GM19395 (cell line): Measurements from ENCODE around the gene RERE.

Source experiments
- ATAC-seq: cut with Tn5 transposase; IDR thresholded peaks from one replicate; pipeline ENCODE4 v1.9.1; 2021; ENCODE audit warnings: mild to moderate bottlenecking, moderate library complexity; ENCODE audit not compliant: unreplicated experiment

Gene RERE

DNA sequence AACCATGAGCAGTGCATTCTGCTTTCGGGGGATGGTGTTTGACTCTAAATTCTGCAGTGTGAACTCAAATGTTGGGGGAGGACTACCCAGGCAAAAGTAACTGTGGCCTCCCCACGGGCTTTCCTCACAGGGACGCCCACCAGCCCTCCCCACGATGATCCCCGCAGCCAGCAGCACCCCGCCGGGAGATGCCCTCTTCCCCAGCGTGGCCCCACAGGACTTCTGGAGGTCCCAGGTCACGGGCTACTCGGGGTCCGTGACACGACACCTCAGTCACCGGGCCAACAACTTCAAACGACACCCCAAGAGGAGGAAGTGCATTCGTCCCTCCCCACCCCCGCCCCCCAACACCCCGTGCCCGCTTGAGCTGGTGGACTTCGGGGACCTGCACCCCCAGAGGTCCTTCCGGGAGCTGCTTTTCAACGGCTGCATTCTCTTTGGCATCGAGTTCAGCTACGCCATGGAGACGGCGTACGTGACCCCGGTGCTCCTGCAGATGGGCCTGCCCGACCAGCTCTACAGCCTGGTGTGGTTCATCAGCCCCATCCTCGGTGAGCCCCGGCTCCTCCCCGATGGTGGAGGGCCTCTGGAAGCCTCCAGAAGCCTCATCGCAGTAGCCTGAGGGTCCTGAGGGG lies 493.1 kb downstream of the RERE start:
- no peak for ATAC-seq

DNA sequence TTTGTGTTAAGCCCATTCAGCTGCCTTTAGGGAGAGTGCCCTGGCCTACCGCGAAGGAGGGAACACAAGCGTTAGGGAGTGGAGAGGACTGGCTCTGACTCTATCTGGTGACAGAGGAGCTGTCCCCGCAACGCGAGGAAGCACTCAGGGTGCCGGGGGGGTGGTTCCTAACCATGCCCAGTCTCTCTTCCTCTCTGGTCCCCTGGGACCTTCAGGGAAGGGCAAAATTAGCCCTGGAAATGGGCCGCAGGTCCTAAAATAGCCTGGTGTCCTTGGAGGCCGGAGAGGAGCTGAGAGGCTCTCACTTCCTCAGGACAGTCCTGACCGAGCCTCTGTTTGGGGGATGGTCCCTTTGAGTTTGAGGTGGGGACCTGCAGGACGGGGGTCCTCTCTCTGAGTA lies 493.7 kb downstream of the RERE start:
- no peak for ATAC-seq

DNA sequence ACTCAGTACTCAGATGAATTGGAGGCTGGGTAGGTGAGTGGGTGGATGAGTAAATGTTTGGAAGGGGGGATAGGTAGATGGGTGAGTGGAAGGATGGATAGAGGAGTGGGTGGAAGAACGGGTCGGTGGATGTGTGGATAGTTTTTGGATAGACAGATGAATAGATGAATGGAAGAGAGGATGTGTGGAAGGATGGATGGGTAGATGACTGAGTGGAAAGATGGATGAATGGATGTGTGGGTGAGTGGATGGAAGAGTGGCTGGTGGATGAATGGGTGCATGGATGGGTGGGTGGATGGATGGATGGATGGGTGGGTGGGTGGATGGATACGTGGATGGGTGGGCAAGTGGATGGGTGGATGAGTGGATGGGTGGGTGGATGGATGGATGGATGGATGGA lies 495.8 kb downstream of the RERE start:
- ATAC-seq, result no peak

DNA sequence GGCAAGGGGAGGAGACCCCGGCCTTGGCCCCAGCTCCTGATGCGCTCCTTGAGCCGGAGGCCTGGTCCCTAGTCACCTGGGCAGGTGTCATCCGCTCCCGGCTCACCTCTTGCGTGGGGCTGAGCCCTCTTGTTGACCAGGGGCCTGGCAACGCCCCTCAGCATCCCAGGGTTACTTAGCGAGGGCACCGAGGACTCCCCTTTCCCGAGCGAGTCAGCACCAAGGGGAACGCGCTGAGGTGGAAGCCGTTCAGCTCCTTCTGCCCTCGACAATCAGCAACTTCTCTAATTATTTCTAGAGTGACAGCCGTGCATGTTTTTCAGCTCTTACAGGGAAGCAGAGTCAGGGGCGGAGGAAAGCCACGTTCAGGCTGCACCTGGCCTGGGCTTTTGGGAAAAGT lies 499.0 kb downstream of the RERE start:
- ATAC-seq, result no peak

DNA sequence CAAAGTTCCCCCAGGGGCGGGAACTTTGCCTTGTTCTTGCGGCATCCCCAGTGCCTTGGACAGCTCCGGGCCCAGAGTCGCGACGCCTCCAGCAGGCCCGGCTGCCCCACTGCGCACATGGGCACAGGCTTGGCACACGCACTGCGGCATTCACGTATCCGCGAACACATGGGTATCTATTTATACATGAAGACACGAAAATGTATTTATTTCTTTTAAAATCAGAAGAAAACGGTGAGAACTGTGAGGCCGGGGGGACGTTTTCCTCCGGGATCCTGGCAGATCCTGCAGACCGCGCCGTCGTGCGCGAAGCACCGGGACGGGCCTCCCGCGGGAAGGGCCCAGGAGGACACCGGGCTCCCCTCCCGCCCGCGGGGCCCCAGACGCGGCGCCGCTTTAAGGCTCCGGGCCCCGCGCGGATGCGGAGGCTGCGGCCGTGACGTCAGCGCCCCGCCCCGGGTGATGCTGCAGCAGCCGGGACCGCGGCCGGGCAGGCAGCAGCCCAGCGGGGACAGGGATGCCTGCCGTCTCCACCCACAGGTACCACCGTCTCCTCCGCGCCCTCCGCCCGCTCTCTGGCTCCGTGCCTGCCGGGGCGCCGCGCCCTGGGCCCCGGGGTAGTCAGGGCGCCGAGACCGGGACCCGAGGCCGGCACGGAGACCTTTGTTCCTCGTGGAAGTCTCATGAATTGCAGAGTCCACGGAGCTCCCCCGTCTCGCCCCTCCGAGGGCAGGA lies 499.6 kb downstream of the RERE start, which contains the start of gene SLC45A1:
Gene SLC45A1 (plus strand): TSS at position 468 of the 735 bp plus-strand sequence. CDS start 6,216 bp downstream, outside the sequence.
- ATAC-seq, result no peak

DNA sequence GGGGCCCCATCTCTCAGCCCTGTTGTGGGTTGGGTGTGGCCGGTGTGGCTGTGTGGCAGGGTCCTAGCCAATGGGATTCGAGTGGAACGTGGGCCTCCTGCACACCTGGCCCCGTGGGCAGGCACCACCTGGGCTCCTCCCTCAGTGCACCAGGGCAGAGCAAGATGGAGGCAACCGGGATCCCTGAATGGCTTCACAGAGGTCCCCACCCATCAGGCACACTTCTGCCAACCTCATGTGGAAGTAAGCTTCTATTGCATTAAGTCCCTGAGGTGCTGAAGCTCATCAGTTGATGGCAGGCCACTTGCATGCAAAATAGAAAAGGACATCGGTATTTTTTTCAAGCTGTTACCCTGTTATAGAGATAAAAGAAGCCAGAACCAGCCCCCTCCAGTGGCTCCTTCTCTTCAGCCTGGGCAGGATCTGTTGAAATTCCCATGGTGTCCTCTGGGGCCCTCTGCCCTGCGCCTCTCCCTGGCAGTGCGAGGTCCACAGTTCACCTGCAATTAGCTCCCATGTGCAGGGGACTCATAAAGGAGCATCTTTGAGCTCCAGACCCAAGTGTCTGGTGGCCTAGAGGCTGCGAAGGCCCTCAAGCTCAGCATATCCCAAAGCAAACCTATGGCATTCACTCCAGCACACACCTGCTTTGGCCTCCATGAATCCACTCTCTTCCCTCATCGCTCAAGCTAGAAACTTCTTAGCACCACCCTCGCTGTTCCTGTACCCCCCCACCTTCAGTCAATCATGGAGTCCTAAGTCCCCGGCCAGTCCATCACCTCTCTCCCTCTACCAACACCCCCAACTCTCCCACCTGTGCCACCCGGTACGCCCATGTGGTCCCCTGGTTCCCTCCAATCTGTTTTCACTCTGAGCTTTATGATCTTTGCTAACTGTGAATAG lies 501.6 kb downstream of the RERE start:
- ATAC-seq, result no peak

DNA sequence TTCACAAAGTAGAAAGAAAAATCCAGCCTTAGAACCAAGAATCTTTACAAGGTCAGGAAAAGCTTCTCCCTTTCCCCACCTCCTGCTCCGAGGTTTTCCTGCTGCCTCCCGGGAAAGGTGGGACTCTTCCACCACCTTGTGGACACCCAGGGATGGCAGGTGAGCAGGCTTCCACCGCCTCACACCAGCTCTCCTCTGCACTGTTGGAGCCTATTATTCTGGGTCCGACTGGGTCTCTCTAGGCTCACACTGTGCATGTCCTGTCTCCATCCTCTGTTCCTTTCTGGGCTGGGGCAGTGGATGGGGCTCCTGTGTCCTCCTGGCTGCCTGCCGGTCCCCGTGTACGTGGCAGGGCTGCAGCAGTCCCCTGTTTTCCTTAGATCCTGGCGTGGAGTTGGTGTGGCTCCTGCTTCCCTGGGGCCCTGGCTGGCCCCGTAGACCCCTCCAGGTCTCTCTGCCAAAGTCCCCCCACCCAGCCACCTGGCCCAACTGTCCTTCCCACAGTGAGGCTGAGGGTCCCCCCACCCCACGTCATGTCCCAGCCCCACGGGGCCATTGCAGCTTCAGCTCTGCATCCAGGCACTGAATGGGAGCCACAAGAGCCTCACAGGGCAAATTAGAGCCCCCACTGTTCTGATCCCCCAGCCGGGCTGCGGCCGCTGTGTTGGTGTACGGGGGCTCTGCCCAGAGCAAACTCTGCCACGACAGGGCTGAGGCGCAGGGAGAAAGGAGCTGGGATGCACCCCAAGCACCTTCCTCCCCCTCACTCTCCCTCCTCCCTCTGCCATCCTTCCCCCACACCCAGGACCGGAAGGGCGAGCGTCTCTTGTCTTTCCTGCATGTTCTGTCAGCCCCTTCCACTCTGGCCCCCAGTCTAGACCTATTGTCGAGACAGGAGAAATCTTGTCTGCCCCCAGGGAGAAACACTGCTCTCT lies 502.8 kb downstream of the RERE start:
- ATAC-seq, result no peak

DNA sequence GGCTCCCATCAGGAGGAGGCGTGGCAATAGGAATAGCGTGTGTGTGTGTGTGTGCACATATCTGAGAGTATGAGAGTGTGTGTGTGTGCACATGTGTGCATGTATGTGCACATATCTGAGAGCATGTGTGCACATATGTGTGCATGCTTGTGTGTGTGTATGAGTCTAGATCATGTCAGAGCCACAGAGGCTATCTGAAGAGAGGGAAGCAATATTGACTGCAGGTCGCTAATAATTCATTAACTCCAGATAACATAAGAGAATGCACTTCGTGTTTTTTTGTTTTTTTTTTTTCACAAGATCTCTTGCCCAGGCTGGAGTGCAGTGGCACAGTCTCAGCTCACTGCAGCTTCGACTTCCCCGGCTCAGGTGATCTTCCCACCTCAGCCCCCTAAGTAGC lies 504.2 kb downstream of the RERE start:
- ATAC-seq, result no peak

DNA sequence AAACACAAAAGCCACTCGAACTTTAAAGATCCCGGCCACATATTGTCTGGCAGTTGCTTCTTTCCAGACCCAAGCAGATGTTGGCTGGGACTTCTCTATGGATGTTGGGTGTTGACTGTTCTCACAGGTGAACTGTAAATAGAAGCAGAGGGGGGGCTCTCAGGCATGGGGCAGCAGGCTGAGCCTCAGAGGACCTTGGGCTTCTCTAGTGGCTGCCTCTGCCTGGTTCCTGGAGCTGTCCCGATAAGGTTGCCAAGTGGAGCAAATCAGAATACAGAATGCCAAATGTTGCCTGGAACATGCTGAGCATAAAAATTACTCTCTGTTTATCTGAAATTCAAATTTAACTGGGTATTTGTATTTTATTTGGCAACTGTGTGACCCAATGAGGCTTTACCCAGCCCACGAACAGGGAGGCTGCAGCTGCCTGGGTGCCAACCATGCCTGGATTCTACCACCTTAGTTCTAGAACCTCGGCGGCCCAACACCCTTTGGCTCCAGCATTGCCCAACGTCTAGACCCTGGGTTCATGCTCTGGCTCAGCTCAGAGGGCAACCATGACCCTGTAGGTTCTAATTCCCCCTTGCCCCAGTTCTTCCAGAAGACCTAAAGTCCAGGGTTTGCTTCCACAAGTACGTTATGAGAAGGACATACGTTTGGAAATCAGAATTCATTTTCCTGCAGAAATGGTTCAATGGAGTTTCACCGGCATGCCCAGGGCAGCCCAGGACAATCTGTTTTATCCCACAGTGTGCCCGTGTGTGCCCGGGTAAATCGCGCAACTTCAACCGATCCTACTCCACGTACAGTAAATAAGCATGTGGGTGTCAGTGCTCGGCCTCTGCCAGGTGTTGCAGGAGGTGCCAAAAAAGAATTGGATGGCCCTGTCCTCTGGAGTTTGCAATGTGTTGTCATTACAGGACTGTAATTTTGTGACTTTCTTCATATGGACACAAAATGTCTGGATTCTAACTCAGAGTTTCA lies 504.9 kb downstream of the RERE start:
- no peak for ATAC-seq

DNA sequence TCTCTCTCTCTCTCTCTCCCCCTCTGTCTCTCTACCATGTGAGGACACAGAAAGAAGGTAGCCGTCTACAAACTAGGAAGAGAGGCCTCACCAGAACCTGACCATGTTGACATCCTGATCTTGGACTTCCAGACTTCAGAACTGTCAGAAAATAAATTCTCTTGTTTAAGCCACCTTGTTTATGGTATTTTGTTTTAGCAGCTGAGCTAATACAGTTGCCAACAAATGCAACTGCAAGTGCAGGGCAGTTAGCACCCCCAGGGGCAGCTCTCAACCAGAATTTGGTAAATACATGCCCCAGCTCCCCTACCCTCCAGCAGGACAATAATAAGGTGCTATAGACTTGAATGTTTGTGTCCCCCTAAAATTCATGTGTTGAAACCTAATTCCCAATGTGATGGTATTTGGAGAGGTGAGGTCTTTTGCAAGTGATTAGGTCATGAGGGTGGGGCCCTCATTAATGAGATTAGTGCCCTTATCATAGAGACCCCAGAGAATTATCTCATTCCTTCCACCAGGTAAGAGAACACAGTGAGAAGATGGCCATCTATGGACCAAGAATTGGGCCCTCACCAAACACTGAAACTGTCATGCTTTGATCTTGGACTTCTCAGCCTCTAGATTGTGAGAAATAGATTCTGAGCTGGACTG lies 506.2 kb downstream of the RERE start:
- no peak for ATAC-seq

DNA sequence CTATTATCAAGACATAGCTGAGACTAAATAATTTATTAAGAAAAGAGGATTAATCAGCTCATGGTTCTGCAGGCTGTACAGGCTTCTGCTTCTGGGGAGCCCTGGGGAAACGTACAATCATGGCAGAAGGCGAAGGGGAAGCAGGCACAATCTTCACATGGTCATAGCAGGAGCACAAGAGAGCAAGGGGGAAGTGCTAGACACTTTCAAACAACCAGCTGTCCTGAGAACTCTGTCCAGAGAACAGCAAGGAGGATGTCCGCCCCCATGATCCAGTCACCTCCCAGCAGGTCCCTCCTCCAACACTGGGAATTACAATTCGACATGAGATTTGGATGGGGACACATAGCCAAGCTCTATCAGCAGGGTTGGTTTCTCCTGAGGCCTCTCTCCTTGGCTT lies 509.8 kb downstream of the RERE start:
- no peak for ATAC-seq

DNA sequence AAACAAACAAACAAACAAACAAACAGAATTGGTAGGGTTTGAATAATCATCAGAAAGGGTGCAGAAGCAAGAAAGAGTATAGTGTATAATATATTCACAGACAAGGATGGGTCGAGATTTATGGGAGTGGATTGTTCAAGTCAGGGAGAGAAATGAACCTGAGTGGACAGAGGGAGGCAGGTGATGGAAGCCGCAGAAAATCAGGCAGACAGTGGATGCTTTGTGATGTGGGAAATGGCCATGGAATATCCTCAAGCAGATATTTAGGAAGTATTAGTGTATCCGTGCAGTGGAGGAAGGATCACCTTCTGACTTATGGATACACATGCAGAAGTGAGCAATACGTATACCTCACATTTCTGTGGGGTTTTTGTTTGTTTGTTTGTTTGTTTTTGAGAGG lies 513.6 kb downstream of the RERE start:
- ATAC-seq, result no peak

DNA sequence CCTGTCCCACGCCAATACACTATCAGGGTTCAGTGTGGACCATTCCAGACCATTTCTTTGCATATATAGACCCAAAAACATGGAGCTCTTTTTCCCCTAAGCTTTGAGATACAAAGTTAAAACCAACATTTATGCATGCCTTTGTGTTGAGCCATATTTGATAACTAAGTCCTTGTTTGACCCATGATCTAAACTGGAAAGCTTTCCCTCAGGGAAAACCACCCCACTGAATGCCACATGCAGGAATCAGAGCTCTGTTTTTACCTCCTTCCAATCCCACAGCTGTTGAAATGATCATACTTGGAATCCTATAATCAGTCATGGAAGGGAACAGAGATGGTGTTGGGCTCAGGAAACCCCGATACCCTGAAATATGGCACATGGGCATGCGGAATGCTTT lies 514.3 kb downstream of the RERE start:
- ATAC-seq, result no peak
